Stimulated activated CD8-positive, alpha-beta memory T cell treated with anti-CD3 and anti-CD28 coated beads, Interleukin-15, amount 100 ng/mL, for 24 hours (primary cell): ENCODE data around the gene EPC2.

Experiments used
- DNase-seq: peaks from one replicate; pipeline ENCODE4 v3.0.0-alpha.2; 2020; ENCODE audit warnings: low read depth

EPC2 gene, protein sequence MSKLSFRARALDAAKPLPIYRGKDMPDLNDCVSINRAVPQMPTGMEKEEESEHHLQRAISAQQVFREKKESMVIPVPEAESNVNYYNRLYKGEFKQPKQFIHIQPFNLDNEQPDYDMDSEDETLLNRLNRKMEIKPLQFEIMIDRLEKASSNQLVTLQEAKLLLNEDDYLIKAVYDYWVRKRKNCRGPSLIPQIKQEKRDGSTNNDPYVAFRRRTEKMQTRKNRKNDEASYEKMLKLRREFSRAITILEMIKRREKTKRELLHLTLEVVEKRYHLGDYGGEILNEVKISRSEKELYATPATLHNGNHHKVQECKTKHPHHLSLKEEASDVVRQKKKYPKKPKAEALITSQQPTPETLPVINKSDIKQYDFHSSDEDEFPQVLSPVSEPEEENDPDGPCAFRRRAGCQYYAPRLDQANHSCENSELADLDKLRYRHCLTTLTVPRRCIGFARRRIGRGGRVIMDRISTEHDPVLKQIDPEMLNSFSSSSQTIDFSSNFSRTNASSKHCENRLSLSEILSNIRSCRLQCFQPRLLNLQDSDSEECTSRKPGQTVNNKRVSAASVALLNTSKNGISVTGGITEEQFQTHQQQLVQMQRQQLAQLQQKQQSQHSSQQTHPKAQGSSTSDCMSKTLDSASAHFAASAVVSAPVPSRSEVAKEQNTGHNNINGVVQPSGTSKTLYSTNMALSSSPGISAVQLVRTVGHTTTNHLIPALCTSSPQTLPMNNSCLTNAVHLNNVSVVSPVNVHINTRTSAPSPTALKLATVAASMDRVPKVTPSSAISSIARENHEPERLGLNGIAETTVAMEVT

DNA sequence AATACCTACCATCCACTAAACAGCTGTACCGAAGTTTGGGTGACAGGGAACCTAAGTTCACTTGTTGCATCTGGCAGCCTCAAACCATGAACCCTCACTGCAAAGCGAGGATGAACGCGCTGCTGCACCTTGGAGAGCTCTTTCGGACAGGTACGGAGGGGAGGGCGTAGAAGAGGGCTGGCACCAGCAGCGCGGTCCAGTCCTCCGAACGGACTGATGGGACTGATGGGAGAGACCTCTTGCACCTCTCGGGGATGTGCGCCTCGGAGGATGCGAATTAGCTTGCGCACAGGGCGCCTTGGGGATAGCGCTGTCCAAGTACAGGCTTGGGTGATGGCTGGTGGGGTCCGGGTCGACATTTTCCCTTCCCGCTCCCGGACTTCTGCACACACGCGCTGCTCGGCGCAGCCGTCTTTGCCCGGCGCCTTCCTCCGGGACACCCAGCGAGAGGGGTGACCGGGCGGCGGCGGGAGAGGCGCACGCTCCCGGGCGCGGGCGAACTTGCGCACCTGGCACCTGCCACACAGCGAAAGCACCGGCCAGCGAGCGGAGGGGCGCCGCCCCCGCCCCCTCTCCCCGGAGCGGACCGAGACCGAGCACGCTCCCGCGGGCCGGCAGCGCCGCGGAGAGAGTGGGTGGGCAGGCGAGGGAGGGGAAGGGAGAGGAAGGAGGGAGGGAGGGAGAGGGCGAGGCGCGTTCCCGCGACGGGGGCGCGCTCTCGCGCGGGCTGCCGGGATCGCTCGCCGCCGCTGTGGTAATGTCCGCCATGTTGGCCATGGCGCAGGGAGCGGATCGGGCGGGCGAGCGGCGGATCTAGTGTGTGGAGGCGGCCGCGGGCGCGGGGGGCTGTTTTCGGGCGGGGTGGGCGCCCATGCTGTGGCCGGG lies at the start of gene EPC2:
Gene EPC2 (plus strand): TSS at position 754 of the 885 bp plus-strand sequence. CDS start 267 bp downstream, outside the sequence.
- DNase-seq, result peak; percentile 76

DNA sequence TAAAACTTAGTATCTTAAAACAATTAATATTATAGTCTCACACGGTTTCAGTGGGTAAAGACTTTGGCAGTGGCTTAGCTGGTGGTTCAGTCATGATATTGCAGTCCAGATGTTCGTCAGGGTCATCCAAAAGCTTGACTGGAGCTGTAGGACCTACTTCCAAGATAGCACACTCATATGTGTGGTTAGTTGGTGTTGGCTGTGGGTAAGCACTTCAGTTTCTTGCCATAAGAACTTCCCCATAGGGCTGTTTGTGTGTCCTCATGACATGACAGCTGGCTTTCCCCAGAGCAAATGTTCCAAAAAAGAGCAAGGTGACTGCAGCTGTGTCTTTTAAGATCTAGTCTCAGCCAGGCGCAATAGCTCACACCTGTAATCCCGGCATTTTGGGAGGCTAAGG lies 48.5 kb upstream of the EPC2 start:
- no peak for DNase-seq

DNA sequence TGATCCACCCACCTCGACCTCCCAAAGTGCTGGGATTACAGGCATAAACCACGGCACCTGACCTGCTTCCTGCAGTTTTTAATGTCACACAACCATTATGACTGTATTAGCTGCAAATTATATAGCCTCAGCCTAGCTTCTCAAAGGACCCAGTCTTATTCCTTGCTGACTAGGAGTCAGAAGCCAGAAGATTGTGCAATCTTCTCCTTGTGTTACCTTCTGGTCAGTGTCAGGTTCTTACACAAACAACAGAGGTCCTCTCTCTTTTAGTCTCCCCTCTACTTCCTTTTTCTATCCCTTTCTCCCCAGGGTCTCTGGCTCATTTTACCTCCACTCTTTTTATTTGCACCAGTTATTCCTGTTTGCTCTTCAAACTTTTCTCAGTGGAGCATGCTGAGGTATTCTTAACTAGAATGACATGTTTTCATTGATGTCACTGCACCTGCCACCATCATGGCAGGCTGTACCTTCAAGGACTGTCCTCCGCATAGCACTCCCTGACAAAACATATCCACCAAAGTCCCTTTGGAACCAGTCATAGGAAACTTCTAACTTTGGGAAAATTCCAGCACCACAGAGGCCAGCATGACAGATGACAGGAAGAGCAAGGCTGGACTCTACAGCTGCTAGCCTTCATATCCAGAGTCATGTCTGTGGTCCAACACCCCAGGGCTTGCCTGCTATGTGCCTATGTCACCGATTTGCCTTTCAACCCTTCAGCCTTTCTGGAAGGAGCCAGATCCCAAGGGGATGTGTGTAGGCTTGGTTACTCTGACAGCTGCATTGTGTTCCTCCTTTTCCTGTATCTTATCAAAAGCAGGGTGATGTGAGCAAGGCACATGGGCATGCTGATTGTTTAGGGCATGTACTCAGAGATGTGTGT lies 45.2 kb upstream of the EPC2 start:
- DNase-seq, result no peak

DNA sequence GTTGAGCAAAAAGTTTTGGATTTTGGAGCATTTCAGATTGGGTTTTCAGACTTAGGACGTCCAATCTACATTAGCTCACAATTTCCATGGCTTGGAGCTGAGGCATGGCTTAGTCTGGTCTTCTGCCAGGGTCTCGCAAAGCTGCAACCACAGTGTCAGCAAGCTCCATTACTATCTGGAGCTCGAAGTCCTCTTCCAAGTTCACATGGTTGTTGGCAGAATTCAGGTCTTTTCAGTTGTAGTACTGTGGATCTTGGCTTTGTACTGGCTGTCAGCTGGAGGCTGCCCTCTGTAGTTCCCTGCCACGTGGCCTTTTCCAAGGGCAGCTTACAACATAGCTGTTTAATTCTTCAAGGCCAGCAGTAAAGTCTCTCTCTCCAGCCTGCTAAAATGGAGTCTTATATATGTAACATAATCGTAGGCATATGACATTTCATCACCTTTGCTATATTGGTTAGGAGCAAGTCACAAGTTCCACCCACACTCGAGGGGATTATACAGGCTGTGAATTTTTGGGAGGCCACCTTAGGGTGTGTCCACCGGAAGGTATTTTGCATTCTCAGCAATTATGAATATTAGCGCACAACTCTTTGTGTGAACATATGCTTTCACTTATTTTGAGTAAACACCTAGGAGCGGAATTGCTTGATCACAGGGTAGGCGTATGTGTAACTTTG lies 41.5 kb upstream of the EPC2 start:
- DNase-seq, result no peak

DNA sequence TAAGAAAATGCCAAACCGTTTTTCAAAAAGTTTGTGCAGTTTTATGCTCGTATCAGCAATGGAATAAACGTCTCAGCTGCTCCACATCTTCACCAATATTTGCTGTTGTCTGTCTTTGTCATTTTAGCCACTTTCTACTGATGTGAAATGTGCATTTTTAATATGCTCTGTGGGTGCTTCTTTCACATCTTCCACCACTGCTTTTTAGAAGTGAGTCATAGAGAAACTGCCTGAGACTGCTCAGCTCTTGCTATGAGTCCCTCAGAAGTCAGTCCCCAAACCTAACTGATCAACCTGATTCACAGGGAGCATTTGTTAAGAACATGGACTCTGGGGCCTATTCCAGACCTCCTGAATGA lies 41.0 kb upstream of the EPC2 start:
- no peak for DNase-seq

DNA sequence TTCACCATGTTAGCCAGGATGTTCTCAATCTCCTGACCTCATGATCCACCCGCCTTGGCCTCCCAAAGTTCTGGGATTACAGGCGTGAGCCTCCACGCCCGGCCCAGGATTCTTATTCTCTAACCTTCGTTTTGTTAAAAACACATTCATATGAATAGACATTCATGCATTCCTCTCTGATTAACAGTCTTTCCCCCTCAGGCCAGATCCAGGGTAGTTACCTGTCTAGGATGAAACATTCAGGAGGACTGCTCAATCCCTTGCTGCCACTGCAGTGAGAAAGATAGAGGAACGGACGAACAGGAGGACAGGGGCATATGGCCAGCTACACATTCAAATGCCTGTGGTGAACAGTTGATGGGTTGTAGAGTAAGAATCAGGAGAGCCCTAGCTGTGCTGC lies 39.6 kb upstream of the EPC2 start:
- no peak for DNase-seq

DNA sequence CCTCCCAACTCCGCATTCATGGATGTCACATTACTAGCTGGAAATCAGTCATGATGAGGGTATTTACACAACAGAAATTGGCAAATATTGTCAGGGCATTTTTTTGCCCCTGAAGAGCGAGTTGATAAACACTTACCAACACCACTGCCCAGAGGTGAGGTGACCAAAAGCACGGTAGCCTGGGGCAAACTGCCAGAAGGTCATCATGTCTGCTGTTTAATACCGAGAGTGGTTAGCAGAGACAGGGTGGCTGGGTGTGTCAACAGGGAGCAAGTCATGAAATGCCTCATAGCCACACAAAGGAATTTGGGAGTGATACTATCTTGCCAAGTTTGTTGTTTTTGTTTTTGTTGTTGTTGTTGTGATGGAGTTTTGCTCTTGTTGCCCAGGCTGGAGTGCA lies 37.0 kb upstream of the EPC2 start:
- no peak for DNase-seq

DNA sequence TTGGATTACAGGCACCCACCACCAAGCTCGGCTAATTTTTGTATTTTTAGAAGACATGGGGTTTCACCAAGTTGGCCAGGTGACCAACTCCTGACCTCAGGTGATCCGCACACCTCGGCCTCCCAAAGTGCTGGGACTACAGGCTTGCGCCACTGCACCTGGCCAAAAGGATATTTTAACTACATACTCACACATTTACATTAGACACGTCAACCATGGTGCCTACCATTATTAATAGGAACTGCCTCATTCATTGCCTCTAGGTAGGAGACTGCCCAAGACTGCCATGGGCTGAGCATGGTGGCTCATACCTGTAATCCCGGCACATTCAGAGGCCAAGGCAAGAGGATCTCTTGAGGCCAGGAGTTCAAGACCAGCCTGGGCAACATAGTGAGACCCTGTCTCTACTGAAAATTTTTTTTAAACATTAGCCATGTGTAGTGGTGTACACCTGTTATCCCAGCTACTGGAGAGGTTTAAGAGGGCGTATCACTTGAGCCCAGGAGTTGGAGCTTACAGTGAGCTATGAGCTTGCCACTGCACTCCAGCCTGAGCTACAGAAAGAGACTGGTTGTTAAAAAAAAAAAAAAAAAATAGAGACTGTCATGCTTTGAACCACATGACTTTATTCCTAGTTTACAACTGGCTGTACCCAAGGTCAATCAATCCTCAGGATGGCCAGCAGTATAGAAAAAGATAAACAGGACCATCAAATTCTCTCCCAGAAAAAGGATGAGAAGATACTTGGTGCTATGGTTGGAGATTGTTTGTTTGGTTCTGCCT lies 31.1 kb upstream of the EPC2 start:
- DNase-seq, result no peak

DNA sequence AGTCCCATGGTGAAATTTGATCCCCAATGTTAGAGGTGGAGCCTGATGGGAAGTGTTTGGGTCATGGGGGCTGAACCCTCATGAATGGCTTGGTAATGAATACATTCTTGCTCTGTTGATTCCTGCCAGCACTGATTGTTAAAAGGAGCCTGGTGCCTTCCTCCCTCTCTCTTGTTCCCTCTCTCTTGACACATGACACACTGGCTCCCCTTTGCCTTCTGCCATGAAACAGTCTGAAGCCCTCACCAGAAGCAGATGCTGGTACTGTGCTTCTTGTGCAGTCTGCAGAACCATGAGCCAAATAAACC lies 30.6 kb upstream of the EPC2 start:
- DNase-seq, result no peak

DNA sequence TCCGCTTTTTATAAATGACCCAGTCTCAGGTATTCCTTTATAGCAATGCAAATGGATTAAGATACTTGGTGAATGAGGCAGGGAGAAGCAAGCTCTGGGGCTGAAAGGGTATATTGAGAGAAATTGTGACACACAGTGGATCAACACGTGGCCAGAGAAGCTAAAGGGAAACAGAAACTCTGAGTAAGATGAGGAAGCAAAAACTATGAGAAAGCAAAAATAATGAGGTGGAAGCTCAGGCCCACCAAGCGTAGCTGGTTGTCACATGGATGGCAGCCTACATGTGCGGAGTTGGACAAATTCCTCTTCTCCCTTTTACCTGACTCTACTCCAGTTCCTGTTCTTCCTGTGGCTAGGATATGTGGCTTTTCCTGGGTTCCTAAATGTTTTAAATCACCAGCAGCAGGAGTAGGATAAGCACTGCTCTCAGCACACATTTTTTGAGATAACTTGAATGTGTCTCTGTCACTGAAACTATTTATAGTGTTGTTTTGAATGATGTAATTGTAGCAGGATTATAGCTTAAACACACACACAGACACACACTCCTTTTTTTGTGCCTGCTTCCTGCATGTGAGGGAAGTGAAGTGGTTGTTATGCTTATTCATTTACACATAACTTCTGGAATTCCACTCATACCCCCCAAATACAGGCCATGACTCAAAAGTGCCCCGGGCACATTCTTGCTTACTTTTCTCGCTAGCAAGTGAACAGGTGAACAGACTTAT lies 30.1 kb upstream of the EPC2 start:
- no peak for DNase-seq

DNA sequence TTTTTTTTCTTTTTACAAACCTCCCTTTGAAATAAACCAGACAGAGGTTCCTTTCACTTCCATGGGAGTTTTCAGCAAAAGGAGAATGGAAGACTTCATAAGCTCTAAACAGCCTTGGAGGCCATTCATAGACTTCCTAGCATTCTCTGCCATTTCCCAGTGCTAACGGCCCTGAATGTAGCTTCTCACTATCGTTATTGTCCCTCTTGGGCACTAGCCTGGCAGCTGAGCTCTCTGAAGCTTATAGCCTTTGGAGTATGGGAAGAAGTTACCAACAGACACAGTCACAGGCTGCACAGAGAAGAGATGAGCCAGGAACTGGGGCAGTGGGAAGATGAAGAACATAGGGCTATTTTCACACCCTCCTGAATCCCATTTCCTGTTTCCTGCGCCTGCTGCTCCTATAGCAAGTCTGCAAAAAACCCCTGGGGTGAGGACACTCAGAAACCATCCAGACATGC lies 29.1 kb upstream of the EPC2 start:
- DNase-seq, result no peak

DNA sequence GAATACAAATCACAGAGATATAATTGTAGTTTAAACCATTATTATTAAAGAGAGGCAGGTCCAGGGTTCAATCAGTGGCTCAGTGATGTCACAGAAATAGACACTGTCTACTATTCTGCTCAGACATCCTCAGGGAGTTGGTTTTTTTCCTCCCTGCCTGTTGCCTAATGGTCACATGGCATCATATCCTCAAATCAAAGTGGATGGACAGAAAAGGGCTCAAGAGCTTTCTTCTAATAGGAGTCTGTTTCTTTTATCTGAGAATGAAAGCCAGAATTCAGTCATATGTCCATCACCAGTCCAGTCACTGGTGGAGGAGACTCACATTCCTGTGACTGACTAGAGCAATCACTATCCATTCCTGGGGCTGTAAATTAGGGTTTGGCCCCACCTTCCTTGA lies 27.9 kb upstream of the EPC2 start:
- no peak for DNase-seq

DNA sequence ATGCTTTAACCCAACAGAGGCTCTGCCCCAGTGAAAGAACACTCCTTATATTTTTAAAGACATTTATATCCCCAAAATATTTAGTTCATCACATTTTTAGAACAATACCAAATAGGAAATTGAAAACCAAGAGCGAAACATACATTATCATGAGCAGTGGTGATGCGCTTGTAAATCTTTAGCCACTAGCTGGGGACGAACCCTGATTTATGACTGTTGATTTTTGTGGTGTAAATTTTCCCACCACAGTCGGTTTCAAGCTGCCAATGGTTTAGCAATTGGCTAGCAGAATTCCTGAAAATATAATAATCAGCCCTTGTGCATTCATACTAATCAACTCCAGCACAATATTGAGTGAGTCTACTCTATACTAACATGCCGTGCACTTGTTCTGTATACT lies 27.3 kb upstream of the EPC2 start:
- no peak for DNase-seq

DNA sequence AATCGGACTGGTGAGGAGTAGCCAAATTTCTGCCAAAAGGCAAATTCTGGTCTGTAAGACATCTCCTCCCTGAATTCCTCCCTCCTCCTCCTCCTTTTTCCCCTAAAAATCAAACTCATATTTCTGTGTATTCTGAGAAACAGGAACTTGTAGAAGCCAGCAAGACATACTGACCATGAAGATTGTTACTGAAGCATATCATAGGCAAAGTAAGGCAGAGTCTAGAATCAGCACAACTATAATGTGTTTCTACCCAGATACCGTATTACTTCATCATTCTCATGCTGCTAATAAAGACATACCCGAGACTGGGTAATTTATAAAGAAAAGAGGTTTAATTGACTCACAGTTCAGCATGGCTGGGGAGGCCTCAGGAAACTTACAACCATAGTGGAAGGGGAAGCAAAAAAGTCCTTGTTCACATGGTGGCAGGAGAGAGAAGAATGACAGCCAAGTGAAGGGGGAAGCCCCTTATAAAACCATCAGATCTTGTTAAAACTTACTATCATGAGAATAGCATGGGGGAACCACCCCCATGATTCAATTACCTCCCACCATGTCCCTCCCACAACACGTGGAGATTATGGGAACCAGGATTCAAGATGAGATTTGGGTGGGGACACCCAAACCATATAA lies 24.9 kb upstream of the EPC2 start:
- no peak for DNase-seq

DNA sequence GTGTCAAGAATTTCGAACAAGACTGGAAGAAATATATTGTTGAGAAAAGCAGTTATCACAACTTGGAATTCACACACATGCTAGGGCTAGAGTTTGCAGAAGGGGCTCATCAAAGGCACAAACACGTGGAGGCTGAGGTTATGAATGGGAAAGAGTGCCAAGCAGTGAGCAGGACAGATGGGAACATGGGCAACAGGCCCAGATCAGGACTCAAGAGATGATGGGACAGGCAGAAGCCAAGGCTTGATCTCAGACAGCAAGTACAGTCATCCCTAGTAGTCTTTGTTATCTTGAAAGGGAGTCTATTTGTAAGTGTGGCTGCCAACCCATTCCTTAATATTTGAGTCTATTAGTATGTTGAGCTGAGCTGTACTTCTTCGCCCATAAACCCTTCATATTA lies 22.2 kb upstream of the EPC2 start:
- DNase-seq, result no peak

DNA sequence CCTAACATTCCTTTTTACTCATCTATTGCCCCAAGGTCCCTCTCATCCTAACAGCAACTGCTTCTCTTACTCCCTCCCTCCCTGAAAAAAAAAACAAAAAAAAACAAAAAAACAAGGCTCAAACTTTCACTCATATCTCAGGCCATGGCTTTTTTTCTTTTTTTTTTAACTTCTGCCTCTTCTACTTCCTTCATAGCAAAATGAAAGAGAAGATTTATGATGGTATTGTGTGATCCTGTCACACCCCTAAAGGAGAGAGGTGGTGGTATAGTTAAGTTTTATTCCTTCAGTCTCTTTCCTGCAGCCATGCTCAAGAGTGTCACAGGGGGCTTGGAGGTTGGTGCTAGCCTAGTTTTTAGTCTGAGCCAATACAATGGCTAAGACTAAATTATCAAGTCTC lies 21.5 kb upstream of the EPC2 start:
- DNase-seq, result no peak

DNA sequence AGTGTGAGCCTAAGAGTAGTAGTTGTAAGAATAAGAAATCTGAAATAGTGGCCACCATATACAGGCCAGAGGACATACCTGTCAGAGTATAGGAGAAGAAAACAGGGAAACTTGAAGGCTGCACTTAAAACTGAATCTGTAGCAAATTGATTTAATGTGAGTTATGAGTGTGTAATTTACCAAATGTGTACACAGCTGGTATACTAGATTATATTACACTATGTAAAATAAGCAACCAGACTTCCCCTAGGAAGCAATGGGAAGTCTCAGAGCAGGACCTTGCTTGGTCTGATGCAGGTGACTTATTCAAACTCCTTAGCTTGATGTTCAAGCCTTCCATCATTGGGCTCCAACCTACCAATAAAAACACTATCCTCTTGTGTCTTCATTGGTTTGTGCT lies 17.3 kb upstream of the EPC2 start:
- DNase-seq, result no peak

DNA sequence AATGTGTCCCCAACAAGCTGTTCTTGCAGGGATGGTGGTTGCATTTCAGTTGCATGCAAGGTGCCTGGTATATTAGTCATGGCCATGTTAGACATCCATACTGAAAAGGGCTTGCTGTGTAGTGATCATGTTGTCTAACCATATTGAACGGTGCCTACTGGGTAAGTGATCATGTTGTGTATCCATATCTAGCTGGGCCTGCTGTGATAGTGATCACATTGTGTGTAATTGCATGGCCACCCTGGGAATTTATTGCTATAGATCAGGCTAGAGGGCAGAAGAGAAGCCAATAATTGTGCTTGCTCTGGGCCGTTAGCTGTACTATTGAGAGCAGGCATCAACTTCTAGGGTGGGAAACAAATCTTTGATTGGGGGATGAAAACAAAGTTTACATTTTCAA lies 9.8 kb upstream of the EPC2 start:
- no peak for DNase-seq

DNA sequence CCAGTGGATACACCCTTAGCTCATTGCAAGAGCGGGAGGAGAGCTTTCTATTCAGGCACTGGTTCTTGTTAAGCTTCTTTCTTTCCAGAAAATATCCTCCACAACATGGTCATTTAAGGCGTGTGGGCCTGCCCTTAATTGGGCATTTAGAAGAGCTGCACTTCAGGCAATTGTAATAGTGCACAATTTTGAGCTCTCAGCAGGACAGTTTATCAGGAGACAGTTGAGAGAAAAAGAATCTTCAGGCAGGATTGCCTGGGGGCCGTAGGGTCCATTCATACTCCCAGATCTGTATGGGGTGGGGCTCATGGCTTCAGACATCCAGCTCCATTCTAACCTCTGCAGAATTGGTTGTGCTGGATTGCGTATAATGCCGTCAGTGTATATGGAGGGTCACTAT lies 6.0 kb upstream of the EPC2 start:
- no peak for DNase-seq
